DOHH2 (cell line): ENCODE results near the gene FUT8.

Experiments
- H3F3A ChIP-seq: fragments of 200-600 bp; sonication (generic), shearing (Covaris generic); 2 replicates; pipeline ENCODE4 v1.6.0; 2016; ENCODE audit warnings: antibody characterized with exemption, mild to moderate bottlenecking; ENCODE audit not compliant: control insufficient read depth, insufficient read depth
- H3K27ac ChIP-seq: fragments of 200-600 bp; sonication (generic); 2 replicates; pipeline ENCODE4 v1.5.1; 2014; ENCODE audit warnings: low read depth, mild to moderate bottlenecking, low read length, moderate library complexity
- H3K27me3 ChIP-seq: fragments of 200-600 bp; sonication (generic); 2 replicates; pipeline ENCODE4 v1.6.1; 2014; ENCODE audit warnings: mild to moderate bottlenecking, low read length, mixed read lengths; ENCODE audit not compliant: control insufficient read depth
- H3K36me3 ChIP-seq: fragments of 200-600 bp; sonication (generic); 2 replicates; pipeline ENCODE4 v1.6.1; 2014; ENCODE audit warnings: mild to moderate bottlenecking, low read length, moderate library complexity, mixed read lengths; ENCODE audit not compliant: control insufficient read depth
- H3K4me1 ChIP-seq: fragments of 200-600 bp; sonication (generic); 2 replicates; pipeline ENCODE4 v1.6.1; 2014; ENCODE audit warnings: mild to moderate bottlenecking, low read length, mixed read lengths; ENCODE audit not compliant: control insufficient read depth
- H3K4me2 ChIP-seq: fragments of 200-600 bp; sonication (generic); 2 replicates; pipeline ENCODE4 v1.6.0; 2014; ENCODE audit warnings: mild to moderate bottlenecking, low read length, moderate library complexity
- H3K4me3 ChIP-seq: fragments of 200-600 bp; sonication (generic); 2 replicates; pipeline ENCODE4 v1.5.1; 2014; ENCODE audit warnings: mild to moderate bottlenecking, low read length, mixed read lengths
- H3K79me2 ChIP-seq: fragments of 200-600 bp; sonication (generic); 2 replicates; pipeline ENCODE4 v1.6.1; 2014; ENCODE audit warnings: mild to moderate bottlenecking, low read length, mixed read lengths; ENCODE audit not compliant: control insufficient read depth
- H3K9me2 ChIP-seq: fragments of 200-600 bp; sonication (generic); replicated peaks from 2 replicates; pipeline ENCODE4 v1.6.1; 2014; ENCODE audit warnings: mild to moderate bottlenecking, low read length, mixed read lengths; ENCODE audit not compliant: control insufficient read depth
- H3K9me3 ChIP-seq: fragments of 200-600 bp; sonication (generic); 2 replicates; pipeline ENCODE4 v1.6.1; 2014; ENCODE audit warnings: antibody characterized with exemption, low read length, mixed read lengths; ENCODE audit not compliant: control insufficient read depth, insufficient read depth
- H4K20me1 ChIP-seq: fragments of 200-600 bp; sonication (generic); 2 replicates; pipeline ENCODE4 v1.6.0; 2014; ENCODE audit warnings: low read depth, mild to moderate bottlenecking, antibody characterized with exemption, low read length, moderate library complexity; ENCODE audit not compliant: control insufficient read depth, insufficient read depth
- EZH2phosphoT487 ChIP-seq: fragments of 200-600 bp; sonication (generic); IDR thresholded peaks from 2 replicates; pipeline ENCODE4 v1.6.1; 2017; ENCODE audit warnings: borderline replicate concordance, mild to moderate bottlenecking, antibody characterized with exemption, low read length, moderate library complexity, mixed read lengths
- TF ChIP-seq, protein P1 (sequence below): fragments of 200-600 bp; sonication (generic); IDR thresholded peaks from one replicate; pipeline ENCODE4 v1.5.1; 2014; ENCODE audit warnings: antibody characterized with exemption, mild to moderate bottlenecking, low read depth, low read length; ENCODE audit not compliant: poor library complexity, severe bottlenecking

Gene FUT8

DNA sequence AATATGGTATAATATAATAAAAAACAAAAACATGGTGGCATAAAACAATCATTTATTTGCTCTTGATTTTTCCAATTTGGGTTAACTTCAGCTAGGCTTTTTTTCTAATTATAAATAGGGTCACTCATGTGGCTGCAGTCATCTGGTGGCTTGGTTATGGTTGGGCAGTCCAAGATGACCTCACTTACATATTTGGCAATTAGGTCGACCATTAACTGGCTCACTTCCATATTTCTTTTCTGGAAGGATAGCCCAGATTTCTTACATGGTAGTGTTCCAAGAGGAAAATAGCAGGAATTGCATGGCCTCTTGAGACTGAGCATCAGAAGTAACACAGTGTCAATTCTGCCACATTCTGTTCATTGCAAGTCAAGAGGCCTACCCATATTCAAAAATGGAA, 153.4 kb downstream of the FUT8 start:
- TF ChIP-seq EZH2phosphoT487: no peak
- TF ChIP-seq, protein P1, sequence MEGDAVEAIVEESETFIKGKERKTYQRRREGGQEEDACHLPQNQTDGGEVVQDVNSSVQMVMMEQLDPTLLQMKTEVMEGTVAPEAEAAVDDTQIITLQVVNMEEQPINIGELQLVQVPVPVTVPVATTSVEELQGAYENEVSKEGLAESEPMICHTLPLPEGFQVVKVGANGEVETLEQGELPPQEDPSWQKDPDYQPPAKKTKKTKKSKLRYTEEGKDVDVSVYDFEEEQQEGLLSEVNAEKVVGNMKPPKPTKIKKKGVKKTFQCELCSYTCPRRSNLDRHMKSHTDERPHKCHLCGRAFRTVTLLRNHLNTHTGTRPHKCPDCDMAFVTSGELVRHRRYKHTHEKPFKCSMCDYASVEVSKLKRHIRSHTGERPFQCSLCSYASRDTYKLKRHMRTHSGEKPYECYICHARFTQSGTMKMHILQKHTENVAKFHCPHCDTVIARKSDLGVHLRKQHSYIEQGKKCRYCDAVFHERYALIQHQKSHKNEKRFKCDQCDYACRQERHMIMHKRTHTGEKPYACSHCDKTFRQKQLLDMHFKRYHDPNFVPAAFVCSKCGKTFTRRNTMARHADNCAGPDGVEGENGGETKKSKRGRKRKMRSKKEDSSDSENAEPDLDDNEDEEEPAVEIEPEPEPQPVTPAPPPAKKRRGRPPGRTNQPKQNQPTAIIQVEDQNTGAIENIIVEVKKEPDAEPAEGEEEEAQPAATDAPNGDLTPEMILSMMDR: no peak
- H3K4me3 ChIP-seq: no peak overlapping the region
- H3K79me2 ChIP-seq: peaks cover 65% of the 10 kb centered on the region
- H3K27me3 ChIP-seq: no peaks in the 10 kb centered on the region
- H3K9me3 ChIP-seq: no peaks in the 10 kb centered on the region
- no peaks in the 10 kb centered on the region for H4K20me1 ChIP-seq
- no peak overlapping the region for H3K4me2 ChIP-seq
- peaks cover 46% of the 10 kb centered on the region for H3K36me3 ChIP-seq
- no peak overlapping the region for H3K27ac ChIP-seq
- H3K4me1 ChIP-seq: no peaks in the 10 kb centered on the region
- no peaks in the 10 kb centered on the region for H3K9me2 ChIP-seq
- H3F3A ChIP-seq: no peaks in the 10 kb centered on the region

GRCh38 chr14:65566820-65567522, 154.4 kb downstream of the FUT8 start:
- Histone ChIP-seq H3K27me3 (no peaks in the 10 kb centered on the region), H4K20me1 (no peaks in the 10 kb centered on the region), H3K4me2 (no peak overlapping the region), H3K9me3 (no peaks in the 10 kb centered on the region), H3K27ac (no peak overlapping the region), H3F3A (no peaks in the 10 kb centered on the region), H3K4me1 (no peaks in the 10 kb centered on the region), H3K36me3 (peaks cover 45% of the 10 kb centered on the region), H3K4me3 (no peak overlapping the region), H3K9me2 (no peaks in the 10 kb centered on the region), H3K79me2 (peaks cover 62% of the 10 kb centered on the region)
- TF ChIP-seq EZH2phosphoT487: no peak
- TF ChIP-seq, protein P1: no peak

- no peak for TF ChIP-seq EZH2phosphoT487
- TF ChIP-seq, protein P1: no peak
- H3K9me3 ChIP-seq: no peaks in the 10 kb centered on the region
- no peaks in the 10 kb centered on the region for H4K20me1 ChIP-seq
- H3K4me2 ChIP-seq: no peak overlapping the region
- no peaks in the 10 kb centered on the region for H3K4me1 ChIP-seq
- no peak overlapping the region for H3K27ac ChIP-seq
- H3K4me3 ChIP-seq: no peak overlapping the region
- peaks cover 21% of the 10 kb centered on the region for H3K36me3 ChIP-seq
- H3K27me3 ChIP-seq: no peaks in the 10 kb centered on the region
- peaks cover 59% of the 10 kb centered on the region for H3K79me2 ChIP-seq
- no peaks in the 10 kb centered on the region for H3F3A ChIP-seq
- no peaks in the 10 kb centered on the region for H3K9me2 ChIP-seq
Observed at GRCh38 chr14:65574611-65575010, 162.1 kb downstream of the FUT8 start.
